Osteocyte (in vitro differentiated cells): ENCODE results near the gene LTBP3. TPM values are rescaled to one million over a fixed set of nuclear protein-coding genes. Genes with fewer than 3 reads are reported as not detected.

Experiments
- DNase-seq: peaks from one replicate; pipeline ENCODE4 v3.0.0; 2021; ENCODE audit warnings: mixed read lengths; ENCODE audit not compliant: unreplicated experiment; ENCODE audit errors: extremely low spot score
- H3K27ac Mint-ChIP-seq: one replicate; pipeline ENCODE4 v1.8.0; 2021; ENCODE audit warnings: mild to moderate bottlenecking, mixed read lengths; ENCODE audit not compliant: unreplicated experiment
- H3K27me3 Mint-ChIP-seq: one replicate; pipeline ENCODE4 v1.8.0; 2021; ENCODE audit warnings: mixed read lengths; ENCODE audit not compliant: unreplicated experiment
- H3K36me3 Mint-ChIP-seq: one replicate; pipeline ENCODE4 v1.8.0; 2021; ENCODE audit warnings: mixed read lengths; ENCODE audit not compliant: unreplicated experiment
- H3K4me1 Mint-ChIP-seq: one replicate; pipeline ENCODE4 v1.8.0; 2021; ENCODE audit warnings: mixed read lengths; ENCODE audit not compliant: unreplicated experiment
- H3K4me3 Mint-ChIP-seq: one replicate; pipeline ENCODE4 v1.8.0; 2021; ENCODE audit warnings: mild to moderate bottlenecking, moderate library complexity, mixed read lengths; ENCODE audit not compliant: unreplicated experiment
- H3K9me3 Mint-ChIP-seq: one replicate; pipeline ENCODE4 v1.8.0; 2021; ENCODE audit warnings: mixed read lengths; ENCODE audit not compliant: unreplicated experiment
- total RNA-seq: library from RNA; stranded (reverse); gene quantifications from 2 replicates; pipeline ENCODE4 v1.2.1, GENCODE V29; 2021
- TF ChIP-seq, protein P1 (sequence below): fragments of 200-600 bp; sonication (generic); IDR thresholded peaks from 2 replicates; pipeline ENCODE4 v1.5.0; 2021; ENCODE audit warnings: antibody characterized with exemption, mild to moderate bottlenecking, moderate library complexity

LTBP3 gene
- total RNA-seq, 1 donor from 2014 or later = 256 TPM

DNA sequence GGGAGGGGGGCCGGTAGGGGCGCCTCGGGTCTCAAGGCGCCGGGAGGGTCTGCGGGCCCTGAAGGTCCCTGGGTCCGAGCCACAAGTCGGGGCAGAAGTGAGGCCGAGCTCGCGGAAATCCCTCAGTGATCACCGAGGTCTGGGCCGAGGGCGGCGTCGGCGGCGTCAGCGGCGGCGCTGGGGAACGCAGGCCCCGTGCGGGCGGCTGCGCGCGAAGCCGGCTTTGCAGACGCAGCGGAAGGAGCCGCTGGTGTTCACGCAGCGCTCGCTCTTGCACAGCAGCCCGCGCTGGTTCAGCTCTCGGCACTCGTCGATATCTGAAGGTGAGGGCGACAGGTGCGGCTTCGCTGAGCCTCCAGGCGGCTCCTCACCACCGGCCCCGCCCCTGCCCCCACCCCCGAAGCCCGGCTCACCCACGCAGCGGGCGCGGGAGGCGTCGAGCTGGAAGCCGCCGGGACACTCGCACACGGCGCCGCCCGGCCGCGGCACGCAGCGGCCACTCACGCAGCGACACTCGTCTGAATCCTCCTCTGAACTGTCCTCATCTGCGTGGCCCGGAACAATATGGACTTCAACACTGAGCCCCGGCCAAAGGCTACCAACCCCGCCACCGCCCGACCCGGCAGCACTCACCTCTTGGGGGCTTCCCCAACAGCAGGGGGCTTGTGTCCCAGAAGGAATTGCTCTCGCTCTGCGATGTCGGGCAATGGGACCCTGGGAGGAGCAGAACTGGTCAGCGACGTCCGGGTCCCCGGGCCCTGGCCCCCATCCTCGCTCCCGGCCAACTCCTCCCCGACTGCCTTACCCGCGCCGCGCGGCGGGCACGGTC, 19.0 kb downstream of the LTBP3 start:
- no peak overlapping the region for H3K27ac Mint-ChIP-seq
- no peaks in the 10 kb centered on the region for H3K27me3 Mint-ChIP-seq
- H3K4me3 Mint-ChIP-seq = no peak overlapping the region
- H3K4me1 Mint-ChIP-seq = peaks cover 15% of the 10 kb centered on the region
- TF ChIP-seq, protein P1, sequence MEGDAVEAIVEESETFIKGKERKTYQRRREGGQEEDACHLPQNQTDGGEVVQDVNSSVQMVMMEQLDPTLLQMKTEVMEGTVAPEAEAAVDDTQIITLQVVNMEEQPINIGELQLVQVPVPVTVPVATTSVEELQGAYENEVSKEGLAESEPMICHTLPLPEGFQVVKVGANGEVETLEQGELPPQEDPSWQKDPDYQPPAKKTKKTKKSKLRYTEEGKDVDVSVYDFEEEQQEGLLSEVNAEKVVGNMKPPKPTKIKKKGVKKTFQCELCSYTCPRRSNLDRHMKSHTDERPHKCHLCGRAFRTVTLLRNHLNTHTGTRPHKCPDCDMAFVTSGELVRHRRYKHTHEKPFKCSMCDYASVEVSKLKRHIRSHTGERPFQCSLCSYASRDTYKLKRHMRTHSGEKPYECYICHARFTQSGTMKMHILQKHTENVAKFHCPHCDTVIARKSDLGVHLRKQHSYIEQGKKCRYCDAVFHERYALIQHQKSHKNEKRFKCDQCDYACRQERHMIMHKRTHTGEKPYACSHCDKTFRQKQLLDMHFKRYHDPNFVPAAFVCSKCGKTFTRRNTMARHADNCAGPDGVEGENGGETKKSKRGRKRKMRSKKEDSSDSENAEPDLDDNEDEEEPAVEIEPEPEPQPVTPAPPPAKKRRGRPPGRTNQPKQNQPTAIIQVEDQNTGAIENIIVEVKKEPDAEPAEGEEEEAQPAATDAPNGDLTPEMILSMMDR = no peak
- no peaks in the 10 kb centered on the region for H3K9me3 Mint-ChIP-seq
- H3K36me3 Mint-ChIP-seq = peaks cover 10% of the 10 kb centered on the region
- DNase-seq = no peak

DNA sequence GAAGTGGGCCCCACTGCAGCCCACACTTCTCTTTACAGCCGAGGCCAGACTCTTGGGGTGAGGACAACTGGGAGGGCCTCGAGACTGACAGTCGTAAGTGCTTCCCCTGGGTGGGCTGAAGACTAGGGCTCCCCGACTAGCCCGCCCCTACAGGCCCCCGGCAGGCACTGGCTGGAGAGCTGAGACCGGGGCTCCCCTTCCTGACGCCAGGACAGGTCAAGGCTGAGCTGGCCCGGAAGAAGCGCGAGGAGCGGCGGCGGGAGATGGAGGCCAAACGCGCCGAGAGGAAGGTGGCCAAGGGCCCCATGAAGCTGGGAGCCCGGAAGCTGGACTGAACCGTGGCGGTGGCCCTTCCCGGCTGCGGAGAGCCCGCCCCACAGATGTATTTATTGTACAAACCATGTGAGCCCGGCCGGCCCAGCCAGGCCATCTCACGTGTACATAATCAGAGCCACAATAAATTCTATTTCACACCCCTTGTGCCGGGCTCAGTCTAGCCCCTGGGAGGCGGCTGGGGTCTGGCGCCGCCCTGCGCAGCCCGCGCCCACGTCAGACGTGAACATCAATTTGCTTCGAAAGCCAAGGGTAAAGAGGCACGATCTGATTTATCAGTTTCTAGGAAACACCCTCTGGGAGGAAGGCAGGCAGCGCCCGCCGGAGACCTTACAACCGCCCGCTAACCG, 19.8 kb downstream of the LTBP3 start:
- no peak overlapping the region for H3K27ac Mint-ChIP-seq
- peaks cover 15% of the 10 kb centered on the region for H3K4me1 Mint-ChIP-seq
- TF ChIP-seq, protein P1 = no peak
- no peak overlapping the region for H3K4me3 Mint-ChIP-seq
- no peaks in the 10 kb centered on the region for H3K9me3 Mint-ChIP-seq
- H3K36me3 Mint-ChIP-seq = peaks cover 6% of the 10 kb centered on the region
- H3K27me3 Mint-ChIP-seq = no peaks in the 10 kb centered on the region
- DNase-seq = no peak

DNA sequence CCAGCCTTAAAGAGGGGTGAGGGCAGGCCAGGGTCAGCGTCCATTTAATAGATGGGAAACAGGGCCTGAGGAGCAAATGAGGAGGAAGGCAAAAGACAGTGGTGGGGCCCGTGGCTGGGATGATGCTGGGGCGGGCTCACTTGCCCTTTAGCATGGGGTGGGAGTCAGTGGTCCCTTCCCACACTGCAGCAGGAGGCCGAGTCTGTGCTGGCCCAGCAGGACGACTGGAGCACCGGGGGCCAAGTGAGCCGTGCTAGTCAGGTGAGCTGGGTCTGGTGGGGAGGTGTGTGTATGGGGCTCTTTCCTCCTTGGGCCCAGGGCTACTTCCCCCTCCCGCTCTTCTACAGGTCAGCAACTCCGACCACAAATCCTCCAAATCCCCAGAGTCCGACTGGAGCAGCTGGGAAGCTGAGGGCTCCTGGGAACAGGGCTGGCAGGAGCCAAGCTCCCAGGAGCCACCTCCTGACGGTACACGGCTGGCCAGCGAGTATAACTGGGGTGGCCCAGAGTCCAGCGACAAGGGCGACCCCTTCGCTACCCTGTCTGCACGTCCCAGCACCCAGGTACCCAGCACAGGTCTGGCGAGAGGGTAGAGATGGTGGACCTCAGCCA, 20.4 kb downstream of the LTBP3 start:
- Mint-ChIP-seq H3K36me3 (peaks cover 6% of the 10 kb centered on the region), H3K4me1 (peaks cover 15% of the 10 kb centered on the region), H3K4me3 (no peak overlapping the region), H3K9me3 (no peaks in the 10 kb centered on the region), H3K27ac (peak overlapping the region; percentile 54), H3K27me3 (no peaks in the 10 kb centered on the region)
- TF ChIP-seq, protein P1 = no peak
- DNase-seq = no peak

DNA sequence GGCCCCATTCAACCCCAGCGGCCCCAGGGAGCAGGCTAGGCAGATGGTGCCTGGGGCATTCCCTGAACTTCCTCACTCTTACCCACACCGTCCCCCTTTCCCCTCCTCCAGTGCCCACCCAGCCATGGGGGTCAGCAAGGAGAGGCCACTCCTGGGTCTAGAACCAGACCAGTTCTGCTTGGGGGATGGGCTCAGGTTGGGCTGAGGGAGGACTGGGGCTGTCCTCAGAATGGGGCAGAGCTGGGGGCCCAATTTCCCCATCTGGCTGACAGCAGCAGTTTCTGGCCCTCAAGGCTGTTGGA, 20.9 kb downstream of the LTBP3 start:
- DNase-seq = no peak
- Mint-ChIP-seq H3K36me3 (peaks cover 4% of the 10 kb centered on the region), H3K4me3 (no peak overlapping the region), H3K4me1 (peaks cover 15% of the 10 kb centered on the region), H3K27ac (peak overlapping the region; percentile 54), H3K27me3 (no peaks in the 10 kb centered on the region), H3K9me3 (no peaks in the 10 kb centered on the region)
- TF ChIP-seq, protein P1 = no peak
